GM15510 (cell line): ENCODE results near the gene OR1D5.

Experiments
- POLR2A ChIP-seq: IDR thresholded peaks from 3 replicates; pipeline ENCODE4 v1.6.1; 2011; ENCODE audit warnings: borderline replicate concordance; ENCODE audit not compliant: insufficient read length; ENCODE audit errors: extremely low read depth

The OR1D5 gene

GRCh38 chr17:3033741-3034577, 29.4 kb downstream of the OR1D5 start:
- no peak for TF ChIP-seq POLR2A

GRCh38 chr17:3033248-3033640, 30.2 kb downstream of the OR1D5 start:
- TF ChIP-seq POLR2A: no peak

GRCh38 chr17:3032258-3033247, 30.9 kb downstream of the OR1D5 start:
- TF ChIP-seq POLR2A: no peak

GRCh38 chr17:3030096-3030495, 33.3 kb downstream of the OR1D5 start:
- TF ChIP-seq POLR2A: no peak

- no peak for TF ChIP-seq POLR2A
Measured at GRCh38 chr17:3029213-3029913, 34.0 kb downstream of the OR1D5 start.

- TF ChIP-seq POLR2A: no peak
Measured at GRCh38 chr17:3027786-3028532, 35.4 kb downstream of the OR1D5 start.

- no peak for TF ChIP-seq POLR2A
Measured at GRCh38 chr17:3026856-3027751, 36.3 kb downstream of the OR1D5 start.

GRCh38 chr17:3026125-3026855, 37.1 kb downstream of the OR1D5 start:
- no peak for TF ChIP-seq POLR2A

- TF ChIP-seq POLR2A: no peak
Measured at GRCh38 chr17:3025421-3026124, 37.8 kb downstream of the OR1D5 start.

- no peak for TF ChIP-seq POLR2A
Measured at GRCh38 chr17:3024346-3024745, 39.1 kb downstream of the OR1D5 start.

- no peak for TF ChIP-seq POLR2A
Measured at GRCh38 chr17:3022197-3022596, 41.2 kb downstream of the OR1D5 start.

GRCh38 chr17:3020381-3020780, 43.0 kb downstream of the OR1D5 start:
- no peak for TF ChIP-seq POLR2A
